HepG2 (cell line): Measurements from ENCODE around the gene RBSN. TPM values are rescaled to one million over a fixed set of nuclear protein-coding genes. Genes with fewer than 3 reads are reported as not detected.

Source experiments
- ERF ChIP-seq: IDR thresholded peaks from 2 replicates; pipeline ENCODE4 v1.6.1; 2018; ENCODE audit warnings: missing biosample characterization, missing genetic modification reagents
- HNRNPUL1 ChIP-seq: fragments of 200-400 bp; formaldehyde crosslinking; IDR thresholded peaks from 2 replicates; pipeline ENCODE4 v1.6.1; 2017; ENCODE audit warnings: low read depth, mild to moderate bottlenecking, low read length, moderate library complexity
- MEIS2 ChIP-seq: sonication (generic); formaldehyde crosslinking; IDR thresholded peaks from 2 replicates; pipeline ENCODE4 v1.9.0; 2021; ENCODE audit warnings: mild to moderate bottlenecking, missing genetic modification reagents
- PCBP2 ChIP-seq: fragments of 200-400 bp; formaldehyde crosslinking; optimal IDR thresholded peaks from 2 replicates; pipeline ENCODE3; 2018; ENCODE audit warnings: low read length, low read depth; ENCODE audit not compliant: poor library complexity, severe bottlenecking
- SALL1 ChIP-seq: sonication (generic); formaldehyde crosslinking; IDR thresholded peaks from 2 replicates; pipeline ENCODE4 v1.8.0; 2022; ENCODE audit warnings: mild to moderate bottlenecking, missing genetic modification reagents
- SCMH1 ChIP-seq: sonication (generic); formaldehyde crosslinking; IDR thresholded peaks from 2 replicates; pipeline ENCODE4 v1.9.0; 2021; ENCODE audit warnings: missing genetic modification reagents, mild to moderate bottlenecking, borderline replicate concordance
- SMYD3 ChIP-seq: sonication (generic); formaldehyde crosslinking; IDR thresholded peaks from 2 replicates; pipeline ENCODE4 v1.8.1; 2023; ENCODE audit warnings: mild to moderate bottlenecking, missing genetic modification reagents
- STAT5B ChIP-seq: sonication (generic); formaldehyde crosslinking; IDR thresholded peaks from 2 replicates; pipeline ENCODE4 v1.4.0; 2020; ENCODE audit warnings: missing genetic modification reagents
- TOPORS ChIP-seq: sonication (generic); formaldehyde crosslinking; IDR thresholded peaks from 2 replicates; pipeline ENCODE4 v1.8.0; 2023; ENCODE audit warnings: mild to moderate bottlenecking, missing genetic modification reagents
- polyA plus RNA-seq, 8 experiments: library from polyadenylated mRNA; depleted of rRNA in 3 of 8; stranded (reverse) in 7 of 8; unstranded in 1 of 8; fragments of >200 nt; fragmentation: Illumina TruSeq in 4 of 8; extraction: Trizol in 4 of 8; gene quantifications; 2 replicates each; pipeline versions ENCODE4 v1.2.1 to v1.2.3, GENCODE V29; 2011 to 2016; ENCODE audit warnings: low read depth in 4 of 8, missing spikeins in 1 of 8, mixed read lengths in 1 of 8; ENCODE audit not compliant: insufficient read depth in 1 of 8
- total RNA-seq, 5 experiments: library from RNA; depleted of rRNA; stranded (reverse); fragments of >200 nt; fragmentation: Illumina TruSeq; extraction: Trizol; gene quantifications; 2 replicates each; pipeline ENCODE4 v1.2.3, GENCODE V29; 2016; ENCODE audit warnings: low read depth in 1 of 5
- TF ChIP-seq, protein P1 (sequence below): IDR thresholded peaks from 2 replicates; pipeline ENCODE4 v1.6.1; 2016; ENCODE audit warnings: mild to moderate bottlenecking, missing biosample characterization, missing genetic modification reagents
- TF ChIP-seq, protein P2 (sequence below): IDR thresholded peaks from 2 replicates; pipeline ENCODE4 v1.6.1; 2018; ENCODE audit warnings: missing genetic modification reagents
- TF ChIP-seq, protein P3 (sequence below), 2 experiments: sonication (generic) in 1 of 2; formaldehyde crosslinking in 1 of 2; IDR thresholded peaks; 2 replicates each; pipeline versions ENCODE4 v1.4.0 to v1.6.1; 2016 to 2020; ENCODE audit warnings: borderline replicate concordance in 1 of 2, low read depth in 1 of 2, mild to moderate bottlenecking in 1 of 2, missing genetic modification reagents in 1 of 2
- TF ChIP-seq, protein P4 (sequence below): sonication (generic); formaldehyde crosslinking; IDR thresholded peaks from 2 replicates; pipeline ENCODE4 v1.5.1; 2020; ENCODE audit warnings: missing genetic modification reagents, mild to moderate bottlenecking, borderline replicate concordance
- TF ChIP-seq, protein P5 (sequence below): IDR thresholded peaks from 2 replicates; pipeline ENCODE4 v1.6.1; 2016; ENCODE audit warnings: mild to moderate bottlenecking
- TF ChIP-seq, protein P6 (sequence below): sonication (generic); formaldehyde crosslinking; IDR thresholded peaks from 2 replicates; pipeline ENCODE4 v1.4.0; 2020; ENCODE audit warnings: missing genetic modification reagents, borderline replicate concordance

Gene RBSN
- total and polyA plus RNA-seq, 2 of the 13 experiments (the other 11 are each of a cell fraction or from before 2014, with no cell fraction given), result 7.9 to 11.8 TPM

DNA sequence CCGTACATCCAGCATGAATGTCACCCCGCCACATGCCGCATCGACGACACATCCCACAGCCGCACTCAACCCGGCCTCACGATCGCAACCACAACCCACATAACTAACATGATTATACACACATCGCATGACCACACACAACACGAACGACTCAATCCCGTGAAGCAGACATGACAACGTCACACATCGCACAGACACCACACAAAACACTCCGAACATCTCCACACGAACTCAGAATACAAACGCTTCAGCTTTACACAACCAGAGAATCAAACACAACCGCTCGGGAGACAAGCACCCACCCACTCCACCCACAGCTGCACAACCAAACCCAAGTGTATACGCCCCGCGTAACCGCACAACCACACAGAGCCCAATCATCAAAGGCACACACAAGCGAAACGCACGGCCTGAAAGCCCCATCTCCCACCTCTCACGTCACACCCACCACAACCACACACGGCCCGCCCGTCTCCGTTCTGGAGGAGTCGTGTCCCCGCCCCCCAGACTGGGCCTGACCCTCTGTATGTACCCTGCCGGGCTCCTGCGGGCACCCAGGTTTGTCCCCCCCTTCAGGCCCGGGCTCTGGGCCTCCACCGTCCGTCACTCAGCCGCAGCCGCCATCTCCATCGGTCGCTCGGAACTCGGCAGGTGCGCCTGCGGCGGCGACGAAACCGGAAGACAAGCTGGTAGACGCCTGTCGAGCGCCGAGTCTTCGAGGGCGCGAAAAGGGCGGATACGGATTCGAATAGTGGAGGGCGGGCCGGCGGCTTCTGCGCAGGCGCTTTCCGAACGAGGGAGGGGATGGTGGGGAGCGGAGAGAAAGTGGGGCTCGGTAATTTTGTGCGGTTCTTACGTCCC is at the start of gene RBSN (continued):
- TF ChIP-seq, protein P1, sequence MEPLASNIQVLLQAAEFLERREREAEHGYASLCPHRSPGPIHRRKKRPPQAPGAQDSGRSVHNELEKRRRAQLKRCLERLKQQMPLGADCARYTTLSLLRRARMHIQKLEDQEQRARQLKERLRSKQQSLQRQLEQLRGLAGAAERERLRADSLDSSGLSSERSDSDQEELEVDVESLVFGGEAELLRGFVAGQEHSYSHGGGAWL (CRISPR knock-in tag), result peak; percentile 33; the same call in 1 of the 2 replicates
- TF ChIP-seq HNRNPUL1, result peak; percentile 90
- peak; percentile 78; the same call in 1 of the 2 replicates for TF ChIP-seq STAT5B
- TF ChIP-seq, protein P2, sequence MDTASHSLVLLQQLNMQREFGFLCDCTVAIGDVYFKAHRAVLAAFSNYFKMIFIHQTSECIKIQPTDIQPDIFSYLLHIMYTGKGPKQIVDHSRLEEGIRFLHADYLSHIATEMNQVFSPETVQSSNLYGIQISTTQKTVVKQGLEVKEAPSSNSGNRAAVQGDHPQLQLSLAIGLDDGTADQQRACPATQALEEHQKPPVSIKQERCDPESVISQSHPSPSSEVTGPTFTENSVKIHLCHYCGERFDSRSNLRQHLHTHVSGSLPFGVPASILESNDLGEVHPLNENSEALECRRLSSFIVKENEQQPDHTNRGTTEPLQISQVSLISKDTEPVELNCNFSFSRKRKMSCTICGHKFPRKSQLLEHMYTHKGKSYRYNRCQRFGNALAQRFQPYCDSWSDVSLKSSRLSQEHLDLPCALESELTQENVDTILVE, result peak; percentile 93
- TF ChIP-seq MEIS2 (CRISPR knock-in tag), result peak; percentile 94
- TF ChIP-seq, protein P3, sequence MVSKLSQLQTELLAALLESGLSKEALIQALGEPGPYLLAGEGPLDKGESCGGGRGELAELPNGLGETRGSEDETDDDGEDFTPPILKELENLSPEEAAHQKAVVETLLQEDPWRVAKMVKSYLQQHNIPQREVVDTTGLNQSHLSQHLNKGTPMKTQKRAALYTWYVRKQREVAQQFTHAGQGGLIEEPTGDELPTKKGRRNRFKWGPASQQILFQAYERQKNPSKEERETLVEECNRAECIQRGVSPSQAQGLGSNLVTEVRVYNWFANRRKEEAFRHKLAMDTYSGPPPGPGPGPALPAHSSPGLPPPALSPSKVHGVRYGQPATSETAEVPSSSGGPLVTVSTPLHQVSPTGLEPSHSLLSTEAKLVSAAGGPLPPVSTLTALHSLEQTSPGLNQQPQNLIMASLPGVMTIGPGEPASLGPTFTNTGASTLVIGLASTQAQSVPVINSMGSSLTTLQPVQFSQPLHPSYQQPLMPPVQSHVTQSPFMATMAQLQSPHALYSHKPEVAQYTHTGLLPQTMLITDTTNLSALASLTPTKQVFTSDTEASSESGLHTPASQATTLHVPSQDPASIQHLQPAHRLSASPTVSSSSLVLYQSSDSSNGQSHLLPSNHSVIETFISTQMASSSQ (IDR thresholded peaks at IDR 0.05; ENCODE audit: low read depth), result peak; percentile 46
- TF ChIP-seq, protein P3 (CRISPR knock-in tag; IDR thresholded peaks at IDR 0.05; ENCODE audit: borderline replicate concordance), result peak; percentile 76
- TF ChIP-seq, protein P4, sequence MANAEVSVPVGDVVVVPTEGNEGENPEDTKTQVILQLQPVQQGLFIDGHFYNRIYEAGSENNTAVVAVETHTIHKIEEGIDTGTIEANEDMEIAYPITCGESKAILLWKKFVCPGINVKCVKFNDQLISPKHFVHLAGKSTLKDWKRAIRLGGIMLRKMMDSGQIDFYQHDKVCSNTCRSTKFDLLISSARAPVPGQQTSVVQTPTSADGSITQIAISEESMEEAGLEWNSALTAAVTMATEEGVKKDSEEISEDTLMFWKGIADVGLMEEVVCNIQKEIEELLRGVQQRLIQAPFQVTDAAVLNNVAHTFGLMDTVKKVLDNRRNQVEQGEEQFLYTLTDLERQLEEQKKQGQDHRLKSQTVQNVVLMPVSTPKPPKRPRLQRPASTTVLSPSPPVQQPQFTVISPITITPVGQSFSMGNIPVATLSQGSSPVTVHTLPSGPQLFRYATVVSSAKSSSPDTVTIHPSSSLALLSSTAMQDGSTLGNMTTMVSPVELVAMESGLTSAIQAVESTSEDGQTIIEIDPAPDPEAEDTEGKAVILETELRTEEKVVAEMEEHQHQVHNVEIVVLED (CRISPR knock-in tag), result peak; percentile 99
- no peak for TF ChIP-seq PCBP2
- TF ChIP-seq, protein P5, sequence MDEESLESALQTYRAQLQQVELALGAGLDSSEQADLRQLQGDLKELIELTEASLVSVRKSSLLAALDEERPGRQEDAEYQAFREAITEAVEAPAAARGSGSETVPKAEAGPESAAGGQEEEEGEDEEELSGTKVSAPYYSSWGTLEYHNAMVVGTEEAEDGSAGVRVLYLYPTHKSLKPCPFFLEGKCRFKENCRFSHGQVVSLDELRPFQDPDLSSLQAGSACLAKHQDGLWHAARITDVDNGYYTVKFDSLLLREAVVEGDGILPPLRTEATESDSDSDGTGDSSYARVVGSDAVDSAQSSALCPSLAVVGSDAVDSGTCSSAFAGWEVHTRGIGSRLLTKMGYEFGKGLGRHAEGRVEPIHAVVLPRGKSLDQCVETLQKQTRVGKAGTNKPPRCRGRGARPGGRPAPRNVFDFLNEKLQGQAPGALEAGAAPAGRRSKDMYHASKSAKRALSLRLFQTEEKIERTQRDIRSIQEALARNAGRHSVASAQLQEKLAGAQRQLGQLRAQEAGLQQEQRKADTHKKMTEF (CRISPR knock-in tag), result peak; percentile 96
- peak; percentile 96 for TF ChIP-seq ERF (CRISPR knock-in tag)
- TF ChIP-seq, protein P6, sequence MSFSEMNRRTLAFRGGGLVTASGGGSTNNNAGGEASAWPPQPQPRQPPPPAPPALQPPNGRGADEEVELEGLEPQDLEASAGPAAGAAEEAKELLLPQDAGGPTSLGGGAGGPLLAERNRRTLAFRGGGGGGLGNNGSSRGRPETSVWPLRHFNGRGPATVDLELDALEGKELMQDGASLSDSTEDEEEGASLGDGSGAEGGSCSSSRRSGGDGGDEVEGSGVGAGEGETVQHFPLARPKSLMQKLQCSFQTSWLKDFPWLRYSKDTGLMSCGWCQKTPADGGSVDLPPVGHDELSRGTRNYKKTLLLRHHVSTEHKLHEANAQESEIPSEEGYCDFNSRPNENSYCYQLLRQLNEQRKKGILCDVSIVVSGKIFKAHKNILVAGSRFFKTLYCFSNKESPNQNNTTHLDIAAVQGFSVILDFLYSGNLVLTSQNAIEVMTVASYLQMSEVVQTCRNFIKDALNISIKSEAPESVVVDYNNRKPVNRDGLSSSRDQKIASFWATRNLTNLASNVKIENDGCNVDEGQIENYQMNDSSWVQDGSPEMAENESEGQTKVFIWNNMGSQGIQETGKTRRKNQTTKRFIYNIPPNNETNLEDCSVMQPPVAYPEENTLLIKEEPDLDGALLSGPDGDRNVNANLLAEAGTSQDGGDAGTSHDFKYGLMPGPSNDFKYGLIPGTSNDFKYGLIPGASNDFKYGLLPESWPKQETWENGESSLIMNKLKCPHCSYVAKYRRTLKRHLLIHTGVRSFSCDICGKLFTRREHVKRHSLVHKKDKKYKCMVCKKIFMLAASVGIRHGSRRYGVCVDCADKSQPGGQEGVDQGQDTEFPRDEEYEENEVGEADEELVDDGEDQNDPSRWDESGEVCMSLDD, result peak; percentile 81; the same call in 1 of the 2 replicates
- no peak for TF ChIP-seq SCMH1
- TF ChIP-seq SMYD3 (CRISPR knock-in tag), result peak; percentile 74; the same call in 1 of the 2 replicates
- TF ChIP-seq TOPORS (CRISPR knock-in tag), result peak; percentile 95; the same call in 1 of the 2 replicates
- peak; percentile 91 for TF ChIP-seq SALL1 (CRISPR knock-in tag)
